OCI-LY1 (cell line): ENCODE data around the gene MTUS2.
"Not testable (repeated sequence)": the region's sequence is repeated elsewhere in the genome, so short reads cannot be mapped to it uniquely, and the experiment has no call there.

Experiments
- H2AFZ ChIP-seq: fragments of 200-600 bp; sonication (generic), shearing (Covaris generic); 2 replicates; pipeline ENCODE4 v1.6.0; 2014; ENCODE audit warnings: antibody characterized with exemption, mild to moderate bottlenecking, low read length
- H3F3A ChIP-seq: fragments of 200-600 bp; sonication (generic), shearing (Covaris generic); 2 replicates; pipeline ENCODE4 v1.6.0; 2014; ENCODE audit warnings: mild to moderate bottlenecking, antibody characterized with exemption, low read length, moderate library complexity; ENCODE audit not compliant: insufficient read depth
- H3K27ac ChIP-seq: fragments of 200-600 bp; sonication (generic); 2 replicates; pipeline ENCODE4 v1.5.1; 2014; ENCODE audit warnings: low read length, mixed run types, mild to moderate bottlenecking, low read depth; ENCODE audit not compliant: poor library complexity, severe bottlenecking
- H3K27me3 ChIP-seq: fragments of 200-600 bp; sonication (generic); 2 replicates; pipeline ENCODE4 v1.6.0; 2014; ENCODE audit warnings: antibody characterized with exemption, mild to moderate bottlenecking, low read length, moderate library complexity; ENCODE audit not compliant: insufficient read depth
- H3K36me3 ChIP-seq: fragments of 200-600 bp; sonication (generic); 2 replicates; pipeline ENCODE4 v1.6.1; 2014; ENCODE audit warnings: mild to moderate bottlenecking, antibody characterized with exemption, low read length, moderate library complexity, mixed read lengths; ENCODE audit not compliant: insufficient read depth
- H3K4me1 ChIP-seq: fragments of 200-600 bp; sonication (generic); 2 replicates; pipeline ENCODE4 v1.5.1; 2014; ENCODE audit warnings: mild to moderate bottlenecking, low read length, moderate library complexity; ENCODE audit not compliant: insufficient read depth, severe bottlenecking
- H3K4me2 ChIP-seq: fragments of 200-600 bp; sonication (generic), shearing (Covaris generic); 2 replicates; pipeline ENCODE4 v1.6.1; 2014; ENCODE audit warnings: low read length
- H3K4me3 ChIP-seq: fragments of 200-600 bp; sonication (generic); 2 replicates; pipeline ENCODE4 v1.5.1; 2014; ENCODE audit warnings: low read length, low read depth, mild to moderate bottlenecking, mixed read lengths; ENCODE audit not compliant: poor library complexity, severe bottlenecking
- H3K79me2 ChIP-seq: fragments of 200-600 bp; shearing (Covaris generic); 2 replicates; pipeline ENCODE4 v1.6.1; 2016; ENCODE audit warnings: mixed run types, low read length, mixed read lengths; ENCODE audit not compliant: insufficient read depth
- H3K9ac ChIP-seq: fragments of 200-600 bp; sonication (generic), shearing (Covaris generic); 2 replicates; pipeline ENCODE4 v1.6.1; 2014; ENCODE audit warnings: mild to moderate bottlenecking, low read length, mixed read lengths
- H3K9me2 ChIP-seq: fragments of 200-600 bp; sonication (generic), shearing (Covaris generic); 2 replicates; pipeline ENCODE4 v1.6.1; 2014; ENCODE audit warnings: low read depth, mild to moderate bottlenecking, low read length, mixed read lengths
- H3K9me3 ChIP-seq: fragments of 200-600 bp; shearing (Covaris generic); 2 replicates; pipeline ENCODE4 v1.6.1; 2014; ENCODE audit warnings: low read length, mixed read lengths
- H4K20me1 ChIP-seq: fragments of 200-600 bp; sonication (generic), shearing (Covaris generic); 2 replicates; pipeline ENCODE4 v1.6.0; 2016; ENCODE audit warnings: mild to moderate bottlenecking, low read length; ENCODE audit not compliant: insufficient read depth
- EZH2 ChIP-seq: fragments of 200-600 bp; sonication (generic), shearing (Covaris generic); IDR thresholded peaks from 2 replicates; pipeline ENCODE4 v1.8.0; 2017; ENCODE audit warnings: borderline replicate concordance, mixed run types, mild to moderate bottlenecking, antibody characterized with exemption, low read length, moderate library complexity, mixed read lengths
- TF ChIP-seq, protein P1 (sequence below): fragments of 200-600 bp; sonication (generic), shearing (Covaris generic); IDR thresholded peaks from 2 replicates; pipeline ENCODE4 v1.5.1; 2017; ENCODE audit warnings: mild to moderate bottlenecking, antibody characterized with exemption, low read length, moderate library complexity, mixed read lengths

Gene MTUS2

DNA sequence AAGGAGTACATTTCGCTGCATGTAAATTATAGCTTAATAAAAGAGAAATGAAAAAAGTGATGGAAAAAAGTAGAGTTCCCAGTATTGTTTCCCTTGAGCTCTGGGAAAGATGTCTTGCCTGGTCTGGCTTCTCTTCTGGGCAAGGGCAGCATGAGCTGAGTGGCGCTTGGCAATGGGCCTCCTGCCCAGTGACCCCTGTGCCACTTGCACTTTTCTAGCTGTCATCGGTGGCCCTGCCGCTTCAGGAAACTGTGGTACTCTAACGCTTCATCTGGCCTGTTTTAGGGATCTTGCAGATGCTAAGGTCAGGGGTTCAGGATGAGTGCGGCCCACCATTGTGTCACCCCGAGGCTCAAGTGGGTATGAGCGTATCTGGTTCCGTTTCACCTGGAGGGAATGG lies 161.4 kb downstream of the MTUS2 start:
- Histone ChIP-seq H3K4me3 (no peak overlapping the region), H3F3A (no peaks in the 10 kb centered on the region), H3K27ac (no peak overlapping the region), H3K9me2 (no peaks in the 10 kb centered on the region), H3K27me3 (no peaks in the 10 kb centered on the region), H3K9me3 (no peaks in the 10 kb centered on the region), H4K20me1 (no peaks in the 10 kb centered on the region), H3K4me1 (no peaks in the 10 kb centered on the region), H3K4me2 (no peak overlapping the region), H2AFZ (no peak overlapping the region), H3K79me2 (no peaks in the 10 kb centered on the region), H3K9ac (no peak overlapping the region), H3K36me3 (no peaks in the 10 kb centered on the region)
- no peak for TF ChIP-seq EZH2

DNA sequence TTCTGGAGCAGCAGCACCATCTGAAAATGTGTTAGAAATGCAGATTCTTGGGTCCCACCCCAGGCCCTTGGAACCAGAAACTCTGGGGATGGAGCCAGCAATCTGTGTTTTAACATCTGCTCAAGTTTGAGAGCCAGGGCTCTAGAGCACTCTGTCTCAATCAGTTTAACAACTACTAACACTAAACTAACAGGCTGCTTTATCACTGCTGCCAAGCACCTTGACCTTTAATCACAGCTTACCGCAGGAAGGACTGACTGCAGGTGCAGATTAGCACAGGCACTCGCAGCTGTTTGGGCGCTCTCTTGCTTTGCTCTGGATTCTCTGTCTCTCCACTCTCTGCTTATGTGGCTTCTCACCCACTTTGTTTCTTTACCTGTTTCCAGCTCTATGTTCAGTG lies 163.5 kb downstream of the MTUS2 start:
- no peaks in the 10 kb centered on the region for H3K9me3 ChIP-seq
- no peaks in the 10 kb centered on the region for H3K36me3 ChIP-seq
- no peak overlapping the region for H2AFZ ChIP-seq
- no peak overlapping the region for H3K4me2 ChIP-seq
- no peak for TF ChIP-seq EZH2
- TF ChIP-seq, protein P1, sequence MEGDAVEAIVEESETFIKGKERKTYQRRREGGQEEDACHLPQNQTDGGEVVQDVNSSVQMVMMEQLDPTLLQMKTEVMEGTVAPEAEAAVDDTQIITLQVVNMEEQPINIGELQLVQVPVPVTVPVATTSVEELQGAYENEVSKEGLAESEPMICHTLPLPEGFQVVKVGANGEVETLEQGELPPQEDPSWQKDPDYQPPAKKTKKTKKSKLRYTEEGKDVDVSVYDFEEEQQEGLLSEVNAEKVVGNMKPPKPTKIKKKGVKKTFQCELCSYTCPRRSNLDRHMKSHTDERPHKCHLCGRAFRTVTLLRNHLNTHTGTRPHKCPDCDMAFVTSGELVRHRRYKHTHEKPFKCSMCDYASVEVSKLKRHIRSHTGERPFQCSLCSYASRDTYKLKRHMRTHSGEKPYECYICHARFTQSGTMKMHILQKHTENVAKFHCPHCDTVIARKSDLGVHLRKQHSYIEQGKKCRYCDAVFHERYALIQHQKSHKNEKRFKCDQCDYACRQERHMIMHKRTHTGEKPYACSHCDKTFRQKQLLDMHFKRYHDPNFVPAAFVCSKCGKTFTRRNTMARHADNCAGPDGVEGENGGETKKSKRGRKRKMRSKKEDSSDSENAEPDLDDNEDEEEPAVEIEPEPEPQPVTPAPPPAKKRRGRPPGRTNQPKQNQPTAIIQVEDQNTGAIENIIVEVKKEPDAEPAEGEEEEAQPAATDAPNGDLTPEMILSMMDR: no peak
- no peak overlapping the region for H3K27ac ChIP-seq
- H3K9ac ChIP-seq: no peak overlapping the region
- H3K27me3 ChIP-seq: no peaks in the 10 kb centered on the region
- H3K4me1 ChIP-seq: no peaks in the 10 kb centered on the region
- H3K9me2 ChIP-seq: no peaks in the 10 kb centered on the region
- H4K20me1 ChIP-seq: no peaks in the 10 kb centered on the region
- no peaks in the 10 kb centered on the region for H3F3A ChIP-seq
- no peaks in the 10 kb centered on the region for H3K79me2 ChIP-seq
- no peak overlapping the region for H3K4me3 ChIP-seq

DNA sequence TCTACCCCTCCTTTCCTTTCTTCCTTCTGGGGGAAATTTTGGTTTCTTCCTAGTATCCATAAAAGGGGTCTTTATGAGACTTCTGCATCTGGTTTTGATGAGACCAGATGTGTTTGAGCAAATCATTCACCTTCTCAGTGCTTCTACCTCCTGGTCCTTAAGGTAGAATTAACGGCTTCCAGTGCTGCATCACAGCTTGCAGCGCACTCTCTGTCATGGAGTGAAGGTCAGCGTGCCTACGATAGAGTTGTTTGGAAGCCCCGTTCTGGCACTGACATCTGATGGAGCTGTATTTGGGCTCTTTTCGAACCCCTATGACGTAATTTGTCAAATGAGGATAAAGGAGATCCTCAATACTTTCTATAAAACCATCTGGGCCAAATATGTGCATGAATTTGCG lies 164.2 kb downstream of the MTUS2 start:
- no peak overlapping the region for H2AFZ ChIP-seq

DNA sequence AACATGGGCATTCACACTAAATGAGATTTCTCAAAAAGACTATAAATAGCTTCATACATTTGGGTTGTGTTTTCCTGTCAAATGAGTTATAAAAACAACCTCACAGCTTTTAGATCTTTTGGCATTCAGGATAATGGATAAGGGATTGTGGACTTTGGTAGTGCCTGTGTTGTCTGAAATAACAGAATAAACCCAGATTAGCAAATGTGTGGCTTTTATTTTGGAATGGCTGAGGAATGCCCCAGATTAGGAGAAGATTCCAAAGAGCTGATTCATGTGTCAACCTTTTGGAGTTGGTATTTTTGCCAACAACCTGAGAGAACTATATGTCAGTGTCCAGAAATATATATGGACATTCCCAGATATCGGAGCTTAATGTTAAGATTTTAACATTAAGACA lies 164.7 kb downstream of the MTUS2 start:
- Histone ChIP-seq H2AFZ (no peak overlapping the region), H3K4me1 (no peaks in the 10 kb centered on the region), H3K9ac (no peak overlapping the region), H4K20me1 (no peaks in the 10 kb centered on the region), H3K27me3 (no peaks in the 10 kb centered on the region), H3F3A (no peaks in the 10 kb centered on the region), H3K9me3 (no peaks in the 10 kb centered on the region), H3K4me2 (no peak overlapping the region), H3K4me3 (no peak overlapping the region), H3K36me3 (no peaks in the 10 kb centered on the region), H3K79me2 (no peaks in the 10 kb centered on the region), H3K27ac (no peak overlapping the region), H3K9me2 (no peaks in the 10 kb centered on the region)
- TF ChIP-seq, protein P1: no peak
- TF ChIP-seq EZH2: no peak

More for the DNA sequence above, 164.2 kb downstream of the MTUS2 start:
- Histone ChIP-seq H3K4me1 (no peaks in the 10 kb centered on the region), H3K36me3 (no peaks in the 10 kb centered on the region), H4K20me1 (no peaks in the 10 kb centered on the region), H3K9ac (no peak overlapping the region), H3K4me2 (no peak overlapping the region), H3F3A (no peaks in the 10 kb centered on the region), H3K27ac (no peak overlapping the region), H3K9me2 (no peaks in the 10 kb centered on the region), H3K4me3 (no peak overlapping the region), H3K79me2 (no peaks in the 10 kb centered on the region), H3K9me3 (no peaks in the 10 kb centered on the region), H3K27me3 (no peaks in the 10 kb centered on the region)
- TF ChIP-seq EZH2: no peak
- TF ChIP-seq, protein P1: no peak

DNA sequence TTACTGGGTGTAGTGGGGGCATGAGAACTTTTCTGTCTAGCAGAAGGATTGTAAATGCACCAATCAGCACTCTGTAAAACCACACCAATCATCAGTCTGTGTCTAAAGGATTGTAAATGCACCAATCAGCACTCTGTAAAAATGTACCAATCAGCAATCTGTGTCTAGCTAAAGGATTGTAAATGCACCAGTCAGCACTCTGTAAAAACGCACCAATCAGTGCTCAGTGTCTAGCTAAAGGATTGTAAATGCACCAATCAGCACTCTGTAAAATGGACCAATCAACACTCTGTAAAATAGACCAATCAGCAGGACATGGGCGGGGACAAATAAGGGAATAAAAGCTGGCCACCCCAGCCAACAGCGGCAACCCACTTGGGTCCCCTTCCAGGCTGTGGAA lies 170.2 kb downstream of the MTUS2 start:
- H3F3A ChIP-seq, H4K20me1 ChIP-seq, H3K79me2 ChIP-seq, H3K4me3 ChIP-seq, H3K9me3 ChIP-seq, H3K36me3 ChIP-seq, H2AFZ ChIP-seq, H3K4me2 ChIP-seq, H3K27ac ChIP-seq, H3K9me2 ChIP-seq, H3K4me1 ChIP-seq, H3K27me3 ChIP-seq, H3K9ac ChIP-seq: not testable (repeated sequence)
